ENCODE data around the gene MCM6.

- no peak for TF ChIP-seq POLR2A (IDR thresholded peaks at IDR 0.05)
- no peak for TF ChIP-seq CTCF (IDR thresholded peaks at IDR 0.05)
Observed at GRCh38 chr2:135882415-135882814, 6.2 kb upstream of the MCM6 start.

All from thyroid gland (tissue), 4 donors.